SK-N-SH treated with all-trans-retinoic acid at 6 μM for 48 hours (cell line): ENCODE data around the gene PCDHGA5.

Experiments used
- ATAC-seq: fragments of 200-7000 bp; cut with Tn5 transposase; 3 replicates; pipeline ENCODE4 v1.9.1; 2020; ENCODE audit warnings: mild to moderate bottlenecking, moderate library complexity
- ARNTL ChIP-seq: fragments of 450-650 bp; formaldehyde crosslinking; IDR thresholded peaks from 2 replicates; pipeline ENCODE4 v1.5.0; 2020; ENCODE audit warnings: low read depth, mild to moderate bottlenecking, moderate library complexity, borderline replicate concordance
- CREB5 ChIP-seq: fragments of 250-450 bp; sonication (Bioruptor Pico); IDR thresholded peaks from 2 replicates; pipeline ENCODE4 v1.5.1; 2020; ENCODE audit warnings: low read depth, mild to moderate bottlenecking, moderate library complexity
- CSDC2 ChIP-seq: fragments of 250-450 bp; sonication (Bioruptor Pico); IDR thresholded peaks from 2 replicates; pipeline ENCODE4 v1.5.0; 2020; ENCODE audit warnings: mild to moderate bottlenecking, moderate library complexity
- CSRNP3 ChIP-seq: fragments of 250-450 bp; sonication (Bioruptor Pico); IDR thresholded peaks from 2 replicates; pipeline ENCODE4 v1.5.1; 2021; ENCODE audit warnings: mild to moderate bottlenecking, moderate library complexity
- ESRRG ChIP-seq: fragments of 250-450 bp; sonication (Bioruptor Pico); IDR thresholded peaks from 2 replicates; pipeline ENCODE4 v1.6.1; 2021; ENCODE audit warnings: mild to moderate bottlenecking
- GLIS3 ChIP-seq: fragments of 250-450 bp; sonication (Bioruptor Pico); IDR thresholded peaks from 2 replicates; pipeline ENCODE4 v1.5.0; 2020; ENCODE audit warnings: mild to moderate bottlenecking, moderate library complexity
- ISL1 ChIP-seq: fragments of 250-450 bp; sonication (Bioruptor Pico); IDR thresholded peaks from 2 replicates; pipeline ENCODE4 v2.1.2; 2022; ENCODE audit warnings: mild to moderate bottlenecking, moderate library complexity
- OSR1 ChIP-seq: fragments of 250-450 bp; sonication (Bioruptor Pico); IDR thresholded peaks from 2 replicates; pipeline ENCODE4 v1.8.0; 2022; ENCODE audit warnings: moderate library complexity, mild to moderate bottlenecking, inconsistent platforms
- PPARA ChIP-seq: fragments of 250-450 bp; sonication (Bioruptor Pico); IDR thresholded peaks from 2 replicates; pipeline ENCODE4 v1.5.0; 2020; ENCODE audit warnings: mild to moderate bottlenecking, borderline replicate concordance
- RARB ChIP-seq: fragments of 250-450 bp; sonication (Bioruptor Pico); IDR thresholded peaks from 2 replicates; pipeline ENCODE4 v1.8.0; 2021; ENCODE audit warnings: mild to moderate bottlenecking, moderate library complexity
- SNAI2 ChIP-seq: fragments of 250-450 bp; sonication (Bioruptor Pico); IDR thresholded peaks from 2 replicates; pipeline ENCODE4 v1.5.0; 2020; ENCODE audit warnings: mild to moderate bottlenecking, moderate library complexity
- TCF4 ChIP-seq: fragments of 250-450 bp; sonication (Bioruptor Pico); IDR thresholded peaks from 2 replicates; pipeline ENCODE4 v1.8.0; 2021; ENCODE audit warnings: mild to moderate bottlenecking, moderate library complexity, borderline replicate concordance
- TOX ChIP-seq: fragments of 250-450 bp; sonication (Bioruptor Pico); IDR thresholded peaks from 2 replicates; pipeline ENCODE4 v1.8.0; 2021; ENCODE audit warnings: mild to moderate bottlenecking, moderate library complexity, borderline replicate concordance
- ZFP3 ChIP-seq: fragments of 250-450 bp; sonication (Bioruptor Pico); IDR thresholded peaks from 2 replicates; pipeline ENCODE4 v1.5.0; 2020; ENCODE audit warnings: mild to moderate bottlenecking, moderate library complexity
- ZFP30 ChIP-seq: fragments of 450-650 bp; formaldehyde crosslinking; IDR thresholded peaks from 2 replicates; pipeline ENCODE4 v1.5.0; 2022; ENCODE audit warnings: mild to moderate bottlenecking, moderate library complexity
- ZNF565 ChIP-seq: fragments of 450-650 bp; formaldehyde crosslinking; conservative IDR thresholded peaks from 2 replicates; pipeline ENCODE4 v1.5.0; 2020; ENCODE audit warnings: low read depth, mild to moderate bottlenecking, moderate library complexity
- ZNF8 ChIP-seq: fragments of 450-650 bp; formaldehyde crosslinking; IDR thresholded peaks from 2 replicates; pipeline ENCODE4 v1.5.0; 2020; ENCODE audit warnings: mild to moderate bottlenecking, moderate library complexity
- TF ChIP-seq, protein P1 (sequence below): fragments of 250-450 bp; sonication (Bioruptor Pico); IDR thresholded peaks from 2 replicates; pipeline ENCODE4 v1.8.0; 2021; ENCODE audit warnings: low read depth, mild to moderate bottlenecking, moderate library complexity, borderline replicate concordance
- TF ChIP-seq, protein P2 (sequence below): fragments of 250-450 bp; sonication (Bioruptor Pico); IDR thresholded peaks from 2 replicates; pipeline ENCODE4 v1.5.0; 2020; ENCODE audit warnings: mild to moderate bottlenecking, moderate library complexity

The PCDHGA5 gene

DNA sequence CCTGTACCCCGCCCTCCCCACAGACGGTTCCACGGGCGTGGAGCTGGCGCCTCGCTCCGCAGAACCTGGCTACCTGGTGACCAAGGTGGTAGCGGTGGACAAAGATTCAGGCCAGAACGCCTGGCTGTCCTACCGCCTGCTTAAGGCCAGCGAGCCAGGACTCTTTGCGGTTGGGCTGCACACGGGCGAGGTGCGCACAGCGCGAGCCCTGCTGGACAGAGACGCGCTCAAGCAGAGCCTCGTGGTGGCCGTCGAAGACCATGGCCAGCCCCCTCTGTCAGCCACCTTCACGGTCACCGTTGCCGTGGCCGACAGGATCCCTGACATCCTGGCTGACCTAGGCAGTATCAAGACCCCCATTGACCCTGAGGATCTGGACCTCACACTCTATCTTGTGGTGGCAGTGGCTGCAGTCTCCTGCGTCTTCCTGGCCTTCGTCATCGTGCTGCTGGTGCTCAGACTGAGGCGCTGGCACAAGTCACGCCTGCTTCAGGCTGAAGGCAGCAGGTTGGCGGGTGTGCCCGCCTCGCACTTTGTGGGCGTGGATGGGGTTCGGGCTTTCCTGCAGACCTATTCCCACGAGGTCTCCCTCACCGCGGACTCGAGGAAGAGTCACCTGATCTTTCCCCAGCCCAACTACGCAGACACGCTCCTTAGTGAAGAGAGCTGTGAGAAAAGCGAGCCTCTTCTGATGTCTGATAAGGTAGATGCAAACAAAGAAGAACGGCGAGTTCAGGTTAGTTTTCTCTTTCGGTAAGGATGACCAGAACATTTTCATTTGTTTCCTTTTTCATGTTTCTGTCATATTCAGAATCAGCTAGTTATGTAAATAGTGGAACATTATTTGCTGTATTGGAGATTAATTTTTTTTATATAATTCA, 2.3 kb downstream of the PCDHGA5 start:
- ATAC-seq = no peak
- TF ChIP-seq TOX (no peak), CREB5 (no peak), CSRNP3 (CRISPR knock-in tag) (no peak), TCF4 (no peak), RARB (no peak), CSDC2 (CRISPR knock-in tag) (no peak), PPARA (no peak), ZFP3 (CRISPR knock-in tag) (no peak), SNAI2 (CRISPR knock-in tag) (no peak), ARNTL (CRISPR knock-in tag) (no peak), ESRRG (CRISPR knock-in tag) (no peak), ZNF8 (CRISPR knock-in tag) (no peak), GLIS3 (CRISPR knock-in tag) (no peak), ZFP30 (CRISPR knock-in tag) (no peak), ZNF565 (CRISPR knock-in tag) (no peak), ISL1 (CRISPR knock-in tag) (no peak)
- TF ChIP-seq, protein P1, sequence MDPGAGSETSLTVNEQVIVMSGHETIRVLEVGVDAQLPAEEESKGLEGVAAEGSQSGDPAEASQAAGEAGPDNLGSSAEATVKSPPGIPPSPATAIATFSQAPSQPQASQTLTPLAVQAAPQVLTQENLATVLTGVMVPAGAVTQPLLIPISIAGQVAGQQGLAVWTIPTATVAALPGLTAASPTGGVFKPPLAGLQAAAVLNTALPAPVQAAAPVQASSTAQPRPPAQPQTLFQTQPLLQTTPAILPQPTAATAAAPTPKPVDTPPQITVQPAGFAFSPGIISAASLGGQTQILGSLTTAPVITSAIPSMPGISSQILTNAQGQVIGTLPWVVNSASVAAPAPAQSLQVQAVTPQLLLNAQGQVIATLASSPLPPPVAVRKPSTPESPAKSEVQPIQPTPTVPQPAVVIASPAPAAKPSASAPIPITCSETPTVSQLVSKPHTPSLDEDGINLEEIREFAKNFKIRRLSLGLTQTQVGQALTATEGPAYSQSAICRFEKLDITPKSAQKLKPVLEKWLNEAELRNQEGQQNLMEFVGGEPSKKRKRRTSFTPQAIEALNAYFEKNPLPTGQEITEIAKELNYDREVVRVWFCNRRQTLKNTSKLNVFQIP (CRISPR knock-in tag) = no peak
- TF ChIP-seq, protein P2, sequence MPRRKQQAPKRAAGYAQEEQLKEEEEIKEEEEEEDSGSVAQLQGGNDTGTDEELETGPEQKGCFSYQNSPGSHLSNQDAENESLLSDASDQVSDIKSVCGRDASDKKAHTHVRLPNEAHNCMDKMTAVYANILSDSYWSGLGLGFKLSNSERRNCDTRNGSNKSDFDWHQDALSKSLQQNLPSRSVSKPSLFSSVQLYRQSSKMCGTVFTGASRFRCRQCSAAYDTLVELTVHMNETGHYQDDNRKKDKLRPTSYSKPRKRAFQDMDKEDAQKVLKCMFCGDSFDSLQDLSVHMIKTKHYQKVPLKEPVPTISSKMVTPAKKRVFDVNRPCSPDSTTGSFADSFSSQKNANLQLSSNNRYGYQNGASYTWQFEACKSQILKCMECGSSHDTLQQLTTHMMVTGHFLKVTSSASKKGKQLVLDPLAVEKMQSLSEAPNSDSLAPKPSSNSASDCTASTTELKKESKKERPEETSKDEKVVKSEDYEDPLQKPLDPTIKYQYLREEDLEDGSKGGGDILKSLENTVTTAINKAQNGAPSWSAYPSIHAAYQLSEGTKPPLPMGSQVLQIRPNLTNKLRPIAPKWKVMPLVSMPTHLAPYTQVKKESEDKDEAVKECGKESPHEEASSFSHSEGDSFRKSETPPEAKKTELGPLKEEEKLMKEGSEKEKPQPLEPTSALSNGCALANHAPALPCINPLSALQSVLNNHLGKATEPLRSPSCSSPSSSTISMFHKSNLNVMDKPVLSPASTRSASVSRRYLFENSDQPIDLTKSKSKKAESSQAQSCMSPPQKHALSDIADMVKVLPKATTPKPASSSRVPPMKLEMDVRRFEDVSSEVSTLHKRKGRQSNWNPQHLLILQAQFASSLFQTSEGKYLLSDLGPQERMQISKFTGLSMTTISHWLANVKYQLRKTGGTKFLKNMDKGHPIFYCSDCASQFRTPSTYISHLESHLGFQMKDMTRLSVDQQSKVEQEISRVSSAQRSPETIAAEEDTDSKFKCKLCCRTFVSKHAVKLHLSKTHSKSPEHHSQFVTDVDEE = no peak

GRCh38 chr5:141369994-141370848, 6.3 kb downstream of the PCDHGA5 start, which contains the start of gene PCDHGB3:
PCDHGB3 (plus strand) TSS chr5:141370242; CDS start chr5:141370395, 153 bp downstream.
- no peak for TF ChIP-seq GLIS3 (CRISPR knock-in tag)
- TF ChIP-seq ZFP30 (CRISPR knock-in tag) = no peak
- TF ChIP-seq ZNF565 (CRISPR knock-in tag) = no peak
- TF ChIP-seq ISL1 (CRISPR knock-in tag) = no peak
- no peak for TF ChIP-seq OSR1 (CRISPR knock-in tag)
- TF ChIP-seq ARNTL (CRISPR knock-in tag) = no peak
- no peak for TF ChIP-seq CSRNP3 (CRISPR knock-in tag)
- no peak for TF ChIP-seq ZNF8 (CRISPR knock-in tag)
- TF ChIP-seq RARB = no peak
- no peak for ATAC-seq
